Trophoblast cell (in vitro differentiated cells and primary cell): ENCODE results near the gene PANX1.

Experiments
- DNase-seq, 2 donors: peaks; one replicate each; pipeline ENCODE4 v3.0.0-alpha.2; 2016
- H2AFZ ChIP-seq: 2 replicates; pipeline ENCODE4 v1.6.1; 2013; ENCODE audit warnings: low read length, moderate library complexity, mild to moderate bottlenecking; ENCODE audit not compliant: insufficient read depth, poor library complexity
- H2AK5ac ChIP-seq: 2 replicates; pipeline ENCODE4 v1.6.1; 2013; ENCODE audit warnings: mild to moderate bottlenecking, low read length
- H2BK120ac ChIP-seq: 2 replicates; pipeline ENCODE4 v1.6.1; 2013; ENCODE audit warnings: low read length, mild to moderate bottlenecking, moderate library complexity; ENCODE audit not compliant: insufficient read depth, poor library complexity
- H2BK12ac ChIP-seq: 2 replicates; pipeline ENCODE4 v1.6.1; 2013; ENCODE audit warnings: mild to moderate bottlenecking, low read length, moderate library complexity
- H2BK5ac ChIP-seq: 2 replicates; pipeline ENCODE4 v1.6.1; 2013; ENCODE audit warnings: low read length, low read depth, moderate library complexity, mild to moderate bottlenecking; ENCODE audit not compliant: poor library complexity
- H3K14ac ChIP-seq: 2 replicates; pipeline ENCODE4 v1.6.1; 2013; ENCODE audit warnings: mild to moderate bottlenecking, low read length
- H3K18ac ChIP-seq: 2 replicates; pipeline ENCODE4 v1.6.1; 2013; ENCODE audit warnings: mild to moderate bottlenecking, low read length
- H3K23ac ChIP-seq: 2 replicates; pipeline ENCODE4 v1.6.1; 2013; ENCODE audit warnings: low read length
- H3K27ac ChIP-seq: 2 replicates; pipeline ENCODE4 v1.5.1; 2013; ENCODE audit warnings: low read depth, mild to moderate bottlenecking, inconsistent platforms, low read length, moderate library complexity
- H3K27me3 ChIP-seq: 2 replicates; pipeline ENCODE4 v1.6.1; 2013; ENCODE audit warnings: inconsistent platforms, mild to moderate bottlenecking, low read length, moderate library complexity; ENCODE audit not compliant: insufficient read depth
- H3K36me3 ChIP-seq, 2 experiments: 1 replicate in 1 of 2; 2 replicates in 1 of 2; pipeline ENCODE4 v1.6.1; 2013; ENCODE audit warnings: low read length in 2 of 2, mild to moderate bottlenecking in 2 of 2, moderate library complexity in 1 of 2; ENCODE audit not compliant: insufficient read depth in 2 of 2, control insufficient read depth in 1 of 2
- H3K4ac ChIP-seq: 2 replicates; pipeline ENCODE4 v1.6.1; 2013; ENCODE audit warnings: low read depth, mild to moderate bottlenecking, low read length, moderate library complexity
- H3K4me1 ChIP-seq, 2 experiments: 1 replicate in 1 of 2; 2 replicates in 1 of 2; pipeline ENCODE4 v1.6.1; 2013; ENCODE audit warnings: low read length in 2 of 2, mild to moderate bottlenecking in 2 of 2, moderate library complexity in 1 of 2; ENCODE audit not compliant: insufficient read depth in 2 of 2, control insufficient read depth in 1 of 2
- H3K4me2 ChIP-seq: 2 replicates; pipeline ENCODE4 v1.6.1; 2013; ENCODE audit warnings: inconsistent platforms, mild to moderate bottlenecking, low read length, moderate library complexity
- H3K4me3 ChIP-seq: 2 replicates; pipeline ENCODE4 v1.5.1; 2013; ENCODE audit warnings: mild to moderate bottlenecking, low read depth, low read length, inconsistent platforms
- H3K79me1 ChIP-seq: one replicate; pipeline ENCODE4 v1.6.1; 2013; ENCODE audit warnings: low read length
- H3K79me2 ChIP-seq: 2 replicates; pipeline ENCODE4 v1.6.1; 2013; ENCODE audit warnings: low read length, mild to moderate bottlenecking; ENCODE audit not compliant: control insufficient read depth, insufficient read depth, poor library complexity
- H3K9ac ChIP-seq: 2 replicates; pipeline ENCODE4 v1.6.1; 2013; ENCODE audit warnings: mild to moderate bottlenecking, low read length
- H3K9me3 ChIP-seq: 2 replicates; pipeline ENCODE4 v1.6.1; 2013; ENCODE audit warnings: low read depth, mild to moderate bottlenecking, control low read depth, inconsistent platforms, low read length; ENCODE audit not compliant: insufficient read depth
- H4K12ac ChIP-seq: 2 replicates; pipeline ENCODE4 v1.6.1; 2013; ENCODE audit warnings: low read depth, mild to moderate bottlenecking, low read length, moderate library complexity
- H4K8ac ChIP-seq: 2 replicates; pipeline ENCODE4 v1.6.1; 2013; ENCODE audit warnings: low read depth, mild to moderate bottlenecking, low read length, moderate library complexity
- H4K91ac ChIP-seq: one replicate; pipeline ENCODE4 v1.6.1; 2013; ENCODE audit warnings: low read depth, mild to moderate bottlenecking, low read length, moderate library complexity
- WGBS: extraction: QIAGEN DNeasy Blood & Tissue Kit; methylation state at CpG from one replicate; pipeline ENCODE4 v1.1.7; 2013; ENCODE audit warnings: missing lambda C conversion rate; ENCODE audit not compliant: insufficient read length, insufficient coverage; ENCODE audit errors: extremely low coverage; 5-methylcytosine and 5-hydroxymethylcytosine counted together

The PANX1 gene

GRCh38 chr11:94181943-94182342 lies 53.3 kb downstream of the PANX1 start:
- Histone ChIP-seq H3K9ac (no peak overlapping the region), H2BK120ac (no peak overlapping the region), H4K91ac (no peak overlapping the region), H2AFZ (no peak overlapping the region), H3K14ac (no peak overlapping the region), H3K4ac (no peak overlapping the region), H3K23ac (no peak overlapping the region), H3K27ac (no peak overlapping the region), H3K4me1 (no peaks in the 10 kb centered on the region), H3K79me1 (no peaks in the 10 kb centered on the region), H3K36me3 (peaks cover 5 to 12% of the 10 kb centered on the region in 2 experiments), H3K79me2 (no peaks in the 10 kb centered on the region), H4K12ac (no peak overlapping the region), H2BK5ac (no peak overlapping the region), H2AK5ac (no peak overlapping the region), H3K27me3 (no peaks in the 10 kb centered on the region), H3K4me3 (no peak overlapping the region), H2BK12ac (no peak overlapping the region), H3K9me3 (no peaks in the 10 kb centered on the region), H4K8ac (no peak overlapping the region), H3K4me2 (no peak overlapping the region), H3K18ac (no peak overlapping the region)
- WGBS, result no CpG with 5 or more reads among the region's 2 CpGs
- DNase-seq, result peak in 1 of 2 donors; percentile 31

GRCh38 chr11:94183251-94183885 lies 54.7 kb downstream of the PANX1 start:
- H3K27me3 ChIP-seq, result no peaks in the 10 kb centered on the region
- no peaks in the 10 kb centered on the region for H3K79me1 ChIP-seq
- no peak overlapping the region for H3K4me3 ChIP-seq
- H3K4me1 ChIP-seq, result no peaks in the 10 kb centered on the region
- H3K14ac ChIP-seq, result no peak overlapping the region
- no peak overlapping the region for H2BK120ac ChIP-seq
- H2BK12ac ChIP-seq, result no peak overlapping the region
- no peak overlapping the region for H3K9ac ChIP-seq
- no CpG with 5 or more reads among the region's 8 CpGs for WGBS
- no peak overlapping the region for H2BK5ac ChIP-seq
- no peak overlapping the region for H2AFZ ChIP-seq
- H3K27ac ChIP-seq, result no peak overlapping the region
- H2AK5ac ChIP-seq, result no peak overlapping the region
- no peak overlapping the region for H3K23ac ChIP-seq
- no peak overlapping the region for H4K91ac ChIP-seq
- no peak overlapping the region for H3K4ac ChIP-seq
- H3K79me2 ChIP-seq, result no peaks in the 10 kb centered on the region
- no peak overlapping the region for H4K8ac ChIP-seq
- no peak for DNase-seq
- H3K18ac ChIP-seq, result no peak overlapping the region
- H3K4me2 ChIP-seq, result no peak overlapping the region
- H4K12ac ChIP-seq, result no peak overlapping the region
- H3K36me3 ChIP-seq, result peaks cover 4 to 10% of the 10 kb centered on the region in 2 experiments
- H3K9me3 ChIP-seq, result no peaks in the 10 kb centered on the region

- Histone ChIP-seq H3K79me1 (no peaks in the 10 kb centered on the region), H3K4me2 (peak overlapping the region; percentile 23), H4K12ac (no peak overlapping the region), H3K27me3 (no peaks in the 10 kb centered on the region), H3K18ac (no peak overlapping the region), H3K14ac (no peak overlapping the region), H2BK5ac (no peak overlapping the region), H3K4me1 (no peaks in the 10 kb centered on the region), H3K27ac (no peak overlapping the region), H3K9me3 (no peaks in the 10 kb centered on the region), H2BK120ac (no peak overlapping the region), H3K36me3 (peaks cover 2 to 8% of the 10 kb centered on the region in 2 experiments), H3K9ac (no peak overlapping the region), H2BK12ac (no peak overlapping the region), H3K4ac (no peak overlapping the region), H3K4me3 (no peak overlapping the region), H4K8ac (no peak overlapping the region), H3K23ac (no peak overlapping the region), H2AFZ (no peak overlapping the region), H2AK5ac (no peak overlapping the region), H3K79me2 (no peaks in the 10 kb centered on the region), H4K91ac (no peak overlapping the region)
- no CpG with 5 or more reads among the region's 7 CpGs for WGBS
- DNase-seq, result peak; percentile 60 to 86
These were observed 55.2 kb downstream of the PANX1 start for GRCh38 chr11:94183886-94184264.

GRCh38 chr11:94184362-94184761 lies 55.7 kb downstream of the PANX1 start:
- H2AFZ ChIP-seq, result no peak overlapping the region
- no peak overlapping the region for H2BK5ac ChIP-seq
- no peak overlapping the region for H2BK120ac ChIP-seq
- H3K79me2 ChIP-seq, result no peaks in the 10 kb centered on the region
- H3K18ac ChIP-seq, result no peak overlapping the region
- no peak overlapping the region for H2BK12ac ChIP-seq
- no peak overlapping the region for H4K8ac ChIP-seq
- no peak overlapping the region for H3K14ac ChIP-seq
- no peak for DNase-seq
- H2AK5ac ChIP-seq, result no peak overlapping the region
- no peak overlapping the region for H3K9ac ChIP-seq
- H4K12ac ChIP-seq, result no peak overlapping the region
- H3K9me3 ChIP-seq, result no peaks in the 10 kb centered on the region
- no peak overlapping the region for H3K23ac ChIP-seq
- no peak overlapping the region for H3K4ac ChIP-seq
- no peak overlapping the region for H4K91ac ChIP-seq
- H3K27me3 ChIP-seq, result no peaks in the 10 kb centered on the region
- no peak overlapping the region for H3K27ac ChIP-seq
- WGBS, result no CpG with 5 or more reads among the region's 1 CpG
- no peaks in the 10 kb centered on the region for H3K4me1 ChIP-seq
- peaks cover 2 to 8% of the 10 kb centered on the region in 2 experiments for H3K36me3 ChIP-seq
- no peaks in the 10 kb centered on the region for H3K79me1 ChIP-seq
- H3K4me2 ChIP-seq, result no peak overlapping the region
- H3K4me3 ChIP-seq, result no peak overlapping the region
